T-helper 1 cell treated with Interleukin-12 subunit alpha and Interleukin-12 subunit beta and Interleukin-4 antibody, amounts not matched to agents 30 μg/mL and 1 μg/mL, for 36 hours (primary cell): Measurements from ENCODE around the gene TRAFD1.
A peak's percentile ranks its signal among the peaks of the same experiment; 100 is the strongest.
"Not testable (repeated sequence)": the region's sequence is repeated elsewhere in the genome, so short reads cannot be mapped to it uniquely, and the experiment has no call there.

ENCODE experiments used
- H3K27ac Mint-ChIP-seq: one replicate; pipeline ENCODE4 v1.8.0; 2021; ENCODE audit warnings: mild to moderate bottlenecking, mixed read lengths
- H3K27me3 Mint-ChIP-seq: one replicate; pipeline ENCODE4 v1.8.0; 2021; ENCODE audit warnings: low read depth, mixed read lengths
- H3K36me3 Mint-ChIP-seq: one replicate; pipeline ENCODE4 v1.8.0; 2021; ENCODE audit warnings: low read depth, mixed read lengths
- H3K4me1 Mint-ChIP-seq: one replicate; pipeline ENCODE4 v1.8.0; 2021; ENCODE audit warnings: low read depth, mixed read lengths
- H3K4me3 Mint-ChIP-seq: one replicate; pipeline ENCODE4 v1.8.0; 2021; ENCODE audit warnings: mild to moderate bottlenecking, moderate library complexity, mixed read lengths
- H3K9me3 Mint-ChIP-seq: one replicate; pipeline ENCODE4 v1.8.0; 2021; ENCODE audit warnings: mixed read lengths

The TRAFD1 gene

DNA sequence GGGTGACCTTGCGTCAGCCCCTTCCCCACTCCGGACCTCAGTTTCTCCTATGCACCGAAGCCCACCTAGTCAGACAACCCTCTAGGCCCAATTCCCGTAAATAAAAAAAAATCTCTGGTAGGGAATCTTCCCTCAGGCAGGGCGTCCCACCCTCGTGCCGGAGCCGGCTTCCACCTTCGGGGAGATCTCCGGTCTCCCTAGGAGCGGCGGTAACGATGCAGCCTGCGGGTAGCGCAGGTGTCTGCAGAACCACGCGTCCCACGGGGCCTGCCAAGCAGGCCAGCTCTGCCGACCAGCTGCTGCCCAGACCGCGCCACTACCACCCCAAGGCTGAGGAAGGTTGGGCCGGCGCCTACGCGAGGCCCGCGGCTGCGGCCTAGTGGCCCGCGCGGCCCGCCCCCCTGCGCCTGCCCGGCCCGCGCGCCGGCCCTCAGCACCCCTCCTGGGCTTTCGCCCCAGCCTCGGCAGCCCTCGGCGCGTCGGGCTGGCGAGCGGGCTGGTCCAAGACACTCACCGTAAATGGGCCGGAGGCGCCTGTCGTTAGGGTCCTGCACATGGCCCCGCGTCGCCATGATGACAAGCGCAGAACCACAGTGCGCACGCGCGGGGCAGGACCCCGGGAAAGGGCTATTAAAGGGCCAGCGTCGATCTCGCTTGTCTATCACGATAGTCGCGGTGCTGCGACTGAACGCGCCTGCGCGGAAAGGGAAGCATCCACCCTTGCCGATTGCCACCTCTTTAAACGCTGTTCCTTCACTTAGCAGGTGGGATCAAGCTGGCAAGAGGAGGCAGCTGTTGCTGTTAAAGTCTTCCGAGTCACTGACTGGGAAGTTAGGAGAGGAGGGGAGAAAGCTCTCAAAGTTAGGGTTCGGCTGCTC lies 16.9 kb upstream of the TRAFD1 start, which contains the start of gene NAA25:
Gene NAA25, minus strand, starts transcription at position 582 of the 878 bp plus-strand sequence. Its CDS starts 10 bp downstream, at position 572.
- Mint-ChIP-seq H3K27ac (peak within 1 kb of the TSS; percentile 98), H3K9me3 (no peaks in the 10 kb centered on the region), H3K36me3 (peaks cover 17% of the 10 kb centered on the region), H3K4me3 (peak within 1 kb of the TSS; percentile 98), H3K4me1 (peaks cover 43% of the 10 kb centered on the region), H3K27me3 (no peaks in the 10 kb centered on the region)

DNA sequence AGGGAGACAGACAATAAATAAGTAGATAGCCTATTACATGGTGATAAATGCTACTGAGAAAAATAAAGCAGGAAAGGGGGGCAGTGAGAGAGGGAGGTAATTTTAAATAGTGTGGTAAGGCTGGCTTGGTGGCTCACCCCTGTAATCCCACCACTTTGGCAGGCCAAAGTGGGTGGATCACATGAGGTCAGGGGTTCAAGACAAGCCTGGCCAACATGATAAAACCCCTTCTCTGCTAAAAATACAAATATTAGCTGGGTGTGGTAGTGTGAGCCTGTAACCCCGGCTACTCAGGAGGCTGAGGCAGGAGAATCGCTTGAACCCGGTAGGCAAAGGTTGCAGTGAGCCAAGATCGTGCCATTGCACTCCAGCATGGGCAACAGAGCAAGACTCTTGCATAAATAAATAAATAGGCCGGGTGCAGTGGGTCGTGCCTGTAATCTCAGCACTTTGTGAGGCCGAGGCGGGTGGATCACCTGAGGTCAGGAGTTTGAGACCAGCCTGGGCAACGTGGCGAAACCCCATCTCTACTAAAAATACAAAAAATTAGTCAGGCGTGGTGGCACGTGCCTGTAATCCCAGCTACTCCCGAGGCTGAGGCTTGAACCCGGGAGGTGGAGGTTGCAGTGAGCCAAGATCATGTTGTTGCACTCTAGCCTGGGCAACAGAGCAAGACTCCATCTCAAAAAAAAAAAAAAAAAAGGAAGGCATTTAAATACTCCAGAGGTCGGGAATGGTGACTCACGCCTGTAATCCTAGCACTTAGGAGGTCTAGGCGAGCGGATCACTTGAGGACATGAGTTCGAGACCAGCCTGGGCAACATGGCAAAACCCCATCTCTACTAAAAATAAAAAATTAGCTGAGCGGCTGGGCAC lies 14.3 kb upstream of the TRAFD1 start:
- H3K4me1 Mint-ChIP-seq: peaks cover 26% of the 10 kb centered on the region
- not testable (repeated sequence) for H3K36me3 Mint-ChIP-seq, H3K9me3 Mint-ChIP-seq, H3K27ac Mint-ChIP-seq, H3K4me3 Mint-ChIP-seq, H3K27me3 Mint-ChIP-seq

DNA sequence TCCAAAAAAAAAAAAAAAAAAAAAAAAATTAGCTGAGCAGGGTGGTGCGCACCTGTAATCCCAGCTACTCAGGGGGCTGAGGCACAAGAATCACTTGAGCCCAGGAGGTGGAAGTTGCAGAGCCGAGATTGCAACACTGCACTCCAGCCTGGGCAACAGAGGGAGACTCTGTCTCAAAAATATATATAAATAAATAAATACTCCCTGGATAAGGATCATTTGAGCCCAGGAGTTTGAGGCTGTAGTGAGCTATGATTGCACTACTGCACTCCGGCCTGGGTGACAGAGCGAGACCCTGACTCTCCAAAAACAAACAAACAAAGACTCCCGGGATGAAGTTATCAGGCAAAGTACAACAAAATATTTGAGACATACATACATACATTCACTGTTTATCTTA lies 13.4 kb upstream of the TRAFD1 start:
- Mint-ChIP-seq H3K9me3 (no peaks in the 10 kb centered on the region), H3K4me1 (peaks cover 25% of the 10 kb centered on the region), H3K36me3 (no peaks in the 10 kb centered on the region), H3K27ac (no peak overlapping the region), H3K27me3 (no peaks in the 10 kb centered on the region), H3K4me3 (no peak overlapping the region)

DNA sequence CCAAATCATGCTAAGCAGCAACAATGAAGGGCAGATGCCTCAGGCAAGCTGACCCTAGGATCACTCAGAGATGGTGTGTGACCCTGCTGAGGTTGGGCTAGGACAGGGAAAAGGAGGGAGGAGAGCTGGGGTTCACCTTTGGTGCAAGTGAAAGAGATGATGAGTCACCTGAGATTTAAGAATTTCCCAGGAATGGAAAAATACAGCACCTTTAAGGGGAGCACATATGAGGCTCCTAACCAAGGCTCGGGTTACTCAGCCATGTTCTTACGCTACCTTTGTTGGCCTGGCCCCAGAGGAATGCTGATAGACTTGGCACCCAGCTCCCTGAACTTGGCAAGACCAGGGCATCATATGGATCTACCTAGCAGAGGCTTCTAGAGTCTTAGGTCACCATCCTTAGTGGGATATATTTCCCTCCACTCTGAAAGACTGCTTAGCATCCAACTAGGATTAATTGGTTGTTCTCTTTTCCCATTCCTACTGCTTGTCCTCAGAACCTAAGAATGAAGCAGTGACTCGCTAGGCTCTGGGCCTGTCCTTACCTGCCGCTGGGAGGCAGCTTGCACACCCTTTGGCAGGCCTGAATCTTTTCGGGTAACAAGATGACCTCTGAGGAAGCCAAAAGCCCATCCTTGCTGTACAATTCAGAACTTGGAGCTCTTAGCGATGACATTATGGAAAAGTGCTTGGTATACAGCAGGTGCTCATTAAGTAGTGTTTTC lies 12.8 kb upstream of the TRAFD1 start:
- Mint-ChIP-seq H3K9me3 (no peaks in the 10 kb centered on the region), H3K4me1 (peaks cover 22% of the 10 kb centered on the region), H3K27ac (no peak overlapping the region), H3K4me3 (no peak overlapping the region), H3K27me3 (no peaks in the 10 kb centered on the region), H3K36me3 (no peaks in the 10 kb centered on the region)

DNA sequence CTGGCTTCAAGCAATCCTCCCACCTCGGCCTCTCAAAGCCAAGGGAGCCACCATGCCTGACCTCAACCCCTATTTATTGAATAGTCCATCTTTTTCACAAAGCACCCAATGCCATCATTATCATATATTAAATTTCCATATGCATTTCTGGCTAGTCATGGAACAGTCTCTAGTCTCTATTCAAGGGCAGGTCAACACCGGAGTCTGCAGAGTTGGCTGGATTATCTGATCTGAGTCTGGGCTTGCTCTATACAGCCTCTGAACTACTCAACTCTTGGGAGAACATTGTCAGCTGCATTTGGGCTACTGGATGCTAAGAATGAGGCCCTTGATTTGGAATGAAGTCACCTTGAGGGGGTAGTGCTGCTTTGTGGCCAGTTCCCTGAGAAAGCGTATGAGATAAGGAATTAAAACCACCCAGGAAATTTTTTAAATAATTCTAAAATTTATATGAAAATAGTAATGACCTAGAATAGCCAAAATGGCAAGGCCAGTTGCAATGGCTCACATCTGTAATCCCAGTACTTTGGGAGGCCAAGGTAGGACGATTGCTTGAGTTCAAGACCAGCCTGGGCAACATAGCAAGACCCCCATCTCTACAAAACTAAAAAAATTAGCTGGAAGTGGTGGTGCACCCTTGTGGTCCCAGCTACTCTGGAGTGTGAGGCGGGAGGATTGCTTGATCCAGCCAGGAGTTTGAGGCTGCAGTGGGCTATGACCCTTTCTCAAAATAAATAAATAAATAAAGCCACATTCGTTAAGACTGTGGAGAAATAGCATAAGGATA lies 9.9 kb upstream of the TRAFD1 start:
- H3K4me1 Mint-ChIP-seq: peaks cover 13% of the 10 kb centered on the region
- H3K9me3 Mint-ChIP-seq: no peaks in the 10 kb centered on the region
- H3K27ac Mint-ChIP-seq: no peak overlapping the region
- H3K27me3 Mint-ChIP-seq: peaks cover 1% of the 10 kb centered on the region
- H3K36me3 Mint-ChIP-seq: no peaks in the 10 kb centered on the region
- H3K4me3 Mint-ChIP-seq: no peak overlapping the region

DNA sequence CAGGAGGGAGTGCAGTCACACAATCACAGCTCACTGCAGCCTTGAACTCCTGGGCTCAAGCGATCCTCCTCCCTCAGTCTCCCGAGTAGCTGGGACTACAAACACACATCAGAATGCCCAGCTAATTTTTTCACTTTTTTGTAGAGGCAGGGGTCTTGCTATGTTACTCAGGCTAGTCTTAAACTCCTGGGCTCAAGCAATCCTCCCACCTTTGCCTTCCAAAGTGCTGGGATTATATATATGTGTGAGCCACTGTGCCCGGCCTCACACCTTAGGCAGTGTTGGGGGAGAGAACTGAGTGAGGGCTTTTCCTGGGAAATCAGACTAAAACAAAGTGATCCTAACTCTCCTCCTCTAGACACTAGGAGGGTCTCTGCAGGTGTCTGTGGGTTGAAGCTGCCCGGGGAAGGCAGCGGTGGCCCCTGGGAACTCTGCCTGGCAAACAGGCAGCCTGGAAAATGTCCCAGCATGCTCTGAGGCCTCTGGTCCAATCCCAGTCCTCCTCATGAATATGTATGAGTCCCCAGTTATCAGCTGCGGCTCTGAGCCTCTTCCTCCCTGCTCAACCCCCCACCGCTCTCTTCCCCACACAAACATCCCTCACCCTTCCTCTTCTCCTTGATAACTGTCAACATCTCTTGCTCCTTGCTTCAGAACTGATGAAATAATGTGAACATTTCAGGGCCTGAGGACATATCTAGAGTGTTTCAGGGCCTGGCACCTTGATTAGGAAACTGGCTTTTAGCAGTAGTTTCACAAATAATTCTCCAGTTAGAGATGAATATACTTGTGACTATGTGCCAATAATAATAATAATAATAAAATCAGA lies 8.9 kb upstream of the TRAFD1 start:
- H3K27me3 Mint-ChIP-seq: peaks cover 6% of the 10 kb centered on the region
- H3K9me3 Mint-ChIP-seq: no peaks in the 10 kb centered on the region
- peak overlapping the region; percentile 69 for H3K27ac Mint-ChIP-seq
- H3K4me3 Mint-ChIP-seq: peak overlapping the region; percentile 29
- peaks cover 2% of the 10 kb centered on the region for H3K36me3 Mint-ChIP-seq
- peaks cover 14% of the 10 kb centered on the region for H3K4me1 Mint-ChIP-seq

DNA sequence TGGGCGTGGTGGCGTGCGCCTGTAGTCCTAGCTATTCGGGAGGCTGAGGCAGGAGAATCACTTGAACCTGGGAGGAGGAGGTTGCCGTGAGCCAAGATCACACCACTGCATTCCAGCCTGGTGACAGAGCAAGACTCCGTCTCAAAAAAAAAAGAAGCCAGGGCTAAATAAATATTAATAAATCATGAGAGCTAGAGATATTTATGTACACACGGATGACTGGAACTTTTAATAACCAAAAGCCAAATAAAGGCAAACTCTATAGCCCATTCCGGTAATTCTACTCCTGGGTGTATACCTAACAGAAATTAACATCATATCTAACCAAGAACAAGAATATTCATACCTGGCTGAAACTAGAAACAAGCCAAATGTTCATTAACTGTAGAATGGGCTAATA lies 7.7 kb upstream of the TRAFD1 start:
- peaks cover 12% of the 10 kb centered on the region for H3K27me3 Mint-ChIP-seq

DNA sequence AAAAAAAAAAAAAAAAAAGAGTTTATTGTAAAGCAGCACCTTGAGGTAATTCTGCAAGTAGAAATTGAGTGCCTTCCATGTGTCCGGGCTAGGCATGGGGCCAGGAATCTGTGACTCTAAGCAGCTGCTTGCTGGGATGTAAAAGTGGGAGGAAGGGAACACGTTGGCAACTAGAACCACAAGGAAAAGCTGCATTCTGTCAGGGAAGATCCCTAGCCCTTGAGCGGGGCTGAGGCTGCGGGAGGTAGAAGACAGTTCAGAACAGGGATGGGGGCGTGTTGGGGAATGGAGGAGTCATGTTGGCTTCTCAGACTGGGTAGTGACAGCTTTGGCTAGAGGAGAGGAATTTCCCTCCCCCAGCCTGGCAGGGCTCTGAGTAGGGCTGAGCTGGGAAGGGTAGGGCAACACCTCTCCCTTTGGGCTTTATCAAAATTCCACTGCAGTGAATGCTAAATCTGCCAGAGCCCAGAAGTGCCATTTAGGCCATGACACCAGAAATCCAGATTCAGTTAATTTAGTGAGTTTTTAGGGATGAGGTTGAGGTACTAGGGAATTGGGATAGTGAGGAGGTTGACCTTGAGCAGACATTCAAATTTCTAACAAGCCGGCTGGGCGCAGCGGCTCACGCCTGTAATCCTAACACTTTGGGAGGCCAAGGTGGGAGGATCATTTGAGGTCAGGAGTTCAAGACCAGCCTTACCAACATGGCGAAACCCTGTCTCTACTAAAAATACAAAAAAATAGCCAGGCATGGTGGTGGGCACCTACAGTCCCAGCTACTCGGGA lies 3.4 kb upstream of the TRAFD1 start:
- Mint-ChIP-seq H3K27me3 (peaks cover 14% of the 10 kb centered on the region), H3K9me3 (no peaks in the 10 kb centered on the region), H3K4me1 (peaks cover 15% of the 10 kb centered on the region), H3K4me3 (no peak overlapping the region), H3K27ac (no peak overlapping the region), H3K36me3 (peaks cover 6% of the 10 kb centered on the region)

More for the DNA sequence above, 7.7 kb upstream of the TRAFD1 start:
- H3K4me1 Mint-ChIP-seq: peaks cover 13% of the 10 kb centered on the region
- peaks cover 2% of the 10 kb centered on the region for H3K36me3 Mint-ChIP-seq
- no peak overlapping the region for H3K27ac Mint-ChIP-seq
- no peak overlapping the region for H3K4me3 Mint-ChIP-seq
- no peaks in the 10 kb centered on the region for H3K9me3 Mint-ChIP-seq

DNA sequence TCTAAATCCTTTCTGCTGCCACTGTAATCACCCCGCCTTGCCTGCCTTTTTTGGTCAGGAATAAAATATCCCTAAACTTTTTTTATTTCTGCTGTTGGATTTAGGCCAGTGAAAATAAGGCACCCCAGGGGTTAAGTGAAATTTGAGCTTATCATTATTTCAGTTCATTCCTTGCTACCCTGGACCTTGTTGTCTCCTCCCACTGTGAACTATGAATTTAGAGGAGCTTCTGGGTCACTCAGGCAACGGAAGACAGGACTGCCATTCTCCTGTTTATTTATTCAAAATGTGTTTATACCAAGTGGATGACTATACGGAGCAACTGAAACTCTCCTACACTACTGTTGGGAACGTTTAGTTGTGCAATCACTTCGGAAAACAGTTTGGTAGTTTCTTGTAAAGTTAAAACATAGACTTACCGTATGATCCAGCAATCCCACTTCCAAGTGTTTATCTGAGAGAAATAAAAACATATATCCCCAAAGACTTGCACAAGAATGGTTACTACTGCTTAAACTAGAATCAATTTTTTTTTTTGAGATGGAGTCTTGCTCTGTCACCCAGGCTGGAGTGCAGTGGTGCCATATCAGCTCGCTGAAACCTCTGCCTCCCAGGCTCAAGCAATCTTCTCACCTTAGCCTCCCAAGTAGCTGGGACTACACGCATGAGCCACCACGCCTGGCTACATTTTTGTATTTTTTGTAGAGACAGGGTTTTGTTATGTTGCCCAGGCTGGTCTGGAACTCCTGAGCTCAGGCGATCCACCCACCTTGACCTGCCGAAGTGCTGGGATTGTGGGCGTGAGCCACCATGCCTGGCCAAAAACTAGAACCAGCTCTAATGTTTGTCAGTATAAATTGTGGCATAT lies 2.3 kb upstream of the TRAFD1 start:
- H3K27ac Mint-ChIP-seq: no peak overlapping the region
- no peak overlapping the region for H3K4me3 Mint-ChIP-seq
- peaks cover 15% of the 10 kb centered on the region for H3K4me1 Mint-ChIP-seq
- H3K9me3 Mint-ChIP-seq: no peaks in the 10 kb centered on the region
- peaks cover 14% of the 10 kb centered on the region for H3K27me3 Mint-ChIP-seq
- peaks cover 9% of the 10 kb centered on the region for H3K36me3 Mint-ChIP-seq

DNA sequence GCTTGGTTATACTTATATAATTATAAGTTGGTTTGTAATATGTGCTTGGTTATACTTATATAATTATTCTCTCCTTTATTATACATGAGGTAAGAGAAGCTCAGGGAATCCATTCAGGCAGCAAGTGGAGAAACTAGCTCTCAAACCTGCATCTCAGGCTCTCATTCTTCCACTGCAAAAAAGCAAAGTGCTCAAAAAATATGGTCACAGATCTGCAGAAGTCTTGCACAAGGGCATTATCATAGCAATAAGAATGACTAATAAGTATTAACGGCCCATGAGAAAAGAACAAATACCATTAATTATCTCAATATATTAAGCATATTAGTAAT lies 476 bp upstream of the TRAFD1 start:
- peak overlapping the region; percentile 39 for H3K4me3 Mint-ChIP-seq
- H3K27ac Mint-ChIP-seq: peak overlapping the region; percentile 57
- H3K36me3 Mint-ChIP-seq: peaks cover 13% of the 10 kb centered on the region

DNA sequence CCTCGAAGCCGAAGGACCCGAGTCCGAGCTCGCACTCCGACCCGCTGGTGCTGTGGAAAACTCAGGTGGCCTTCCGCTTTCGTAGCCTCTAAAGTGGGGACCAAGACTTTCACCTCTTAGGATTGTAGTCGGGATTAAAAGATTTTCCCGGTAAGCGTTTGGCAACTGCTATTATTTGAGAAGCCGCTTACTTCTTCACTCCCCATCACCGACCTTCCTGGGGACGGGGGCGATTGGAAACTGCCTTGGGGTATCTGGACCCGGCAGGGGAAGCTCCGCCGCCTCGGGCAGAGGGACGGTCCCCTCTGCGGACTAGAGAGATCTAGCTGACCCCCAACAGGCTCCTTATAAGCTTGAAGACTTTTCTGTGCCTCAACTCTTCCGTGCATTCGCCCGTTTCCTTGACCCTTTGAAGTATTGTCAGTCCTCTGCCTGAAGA lies 659 bp downstream of the TRAFD1 start:
- peaks cover 13% of the 10 kb centered on the region for H3K36me3 Mint-ChIP-seq
- H3K27me3 Mint-ChIP-seq: peaks cover 8% of the 10 kb centered on the region
- peaks cover 29% of the 10 kb centered on the region for H3K4me1 Mint-ChIP-seq
- H3K9me3 Mint-ChIP-seq: no peaks in the 10 kb centered on the region
- peak overlapping the region; percentile 84 for H3K27ac Mint-ChIP-seq
- H3K4me3 Mint-ChIP-seq: peak overlapping the region; percentile 85

More for the DNA sequence above, 476 bp upstream of the TRAFD1 start:
- Mint-ChIP-seq H3K4me1 (peaks cover 29% of the 10 kb centered on the region), H3K9me3 (no peaks in the 10 kb centered on the region), H3K27me3 (peaks cover 14% of the 10 kb centered on the region)

DNA sequence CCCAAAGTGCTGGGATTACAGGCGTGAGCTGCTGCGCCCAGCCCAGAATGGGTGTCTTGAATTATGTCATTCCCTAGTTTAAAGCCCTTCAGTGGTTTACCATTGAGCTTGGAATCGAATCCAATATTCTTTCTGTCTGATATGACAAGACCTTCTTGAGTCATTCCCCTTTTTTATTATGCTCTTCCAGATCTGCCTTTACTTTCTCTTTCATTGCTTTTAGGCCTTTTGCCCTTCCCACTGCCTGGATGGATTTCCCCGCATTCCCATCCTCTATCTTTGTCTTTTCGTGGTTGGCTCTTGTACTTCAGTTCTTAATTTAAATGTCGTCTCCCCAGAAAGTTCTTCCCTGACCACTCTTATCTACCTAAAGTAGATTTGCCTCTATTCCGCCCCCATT lies 1.6 kb downstream of the TRAFD1 start:
- H3K4me3 Mint-ChIP-seq: peak overlapping the region; percentile 85
- H3K9me3 Mint-ChIP-seq: no peaks in the 10 kb centered on the region
- H3K36me3 Mint-ChIP-seq: peaks cover 19% of the 10 kb centered on the region
- peak overlapping the region; percentile 84 for H3K27ac Mint-ChIP-seq
- peaks cover 4% of the 10 kb centered on the region for H3K27me3 Mint-ChIP-seq
- peaks cover 34% of the 10 kb centered on the region for H3K4me1 Mint-ChIP-seq
